ENCODE results near the gene SASH1. TPM values are rescaled to one million over a fixed set of nuclear protein-coding genes. Genes with fewer than 3 reads are reported as not detected.

SASH1 gene
- total RNA-seq, 1 experiment from 2014 or later, result 19.2 TPM

- H3K4me1 ChIP-seq (ENCODE audit: insufficient read depth, low read length, poor library complexity, severe bottlenecking), result peaks cover 41% of the 10 kb centered on the region
- TF ChIP-seq CTCF (conservative IDR thresholded peaks at IDR 0.05; ENCODE audit: low read depth, low read length) (no peak), EZH2 (IDR thresholded peaks at IDR 0.05; ENCODE audit: borderline replicate concordance, low read depth, low read length, poor library complexity, severe bottlenecking) (no peak)
- H3K9me3 ChIP-seq (ENCODE audit: low read depth, low read length, poor library complexity, severe bottlenecking), result no peaks in the 10 kb centered on the region
- no peak overlapping the region for H3K4me3 ChIP-seq (ENCODE audit: low read depth, low read length, poor library complexity, severe bottlenecking)
- H3K27ac ChIP-seq (ENCODE audit: low read depth, low read length, poor library complexity, severe bottlenecking), result no peak overlapping the region
- no peaks in the 10 kb centered on the region for H3K27me3 ChIP-seq (replicated peaks; ENCODE audit: insufficient read depth, low read depth, low read length, poor library complexity)
- BruUV-seq (replicated peaks), result no TSS peak
- H3K36me3 ChIP-seq (ENCODE audit: insufficient read depth, low read length, poor library complexity, severe bottlenecking), result no peaks in the 10 kb centered on the region
- no peak for DNase-seq (ENCODE audit: low spot score)
- intact Hi-C loops (cut with micrococcal nuclease; ENCODE audit: unreplicated experiment), result loop anchor here (10.0 kb wide), 1 partner anchor 162 kb away; no protein-coding TSS in a partner anchor
- ChIA-PET POLR2A (ENCODE audit: low non-redundant PET) (no interaction called here), CTCF (no interaction called here)
Observed at GRCh38 chr6:148346681-148347440, 4.2 kb downstream of the SASH1 start.

GRCh38 chr6:148347441-148348054 is 4.9 kb downstream of the SASH1 start:
- no peak for DNase-seq (ENCODE audit: low spot score)
- H3K9me3 ChIP-seq (ENCODE audit: low read depth, low read length, poor library complexity, severe bottlenecking), result no peaks in the 10 kb centered on the region
- no TSS peak for BruUV-seq (replicated peaks)
- no peak overlapping the region for H3K4me3 ChIP-seq (ENCODE audit: low read depth, low read length, poor library complexity, severe bottlenecking)
- no peaks in the 10 kb centered on the region for H3K27me3 ChIP-seq (replicated peaks; ENCODE audit: insufficient read depth, low read depth, low read length, poor library complexity)
- intact Hi-C loops (cut with micrococcal nuclease; ENCODE audit: unreplicated experiment), result loop anchor here (10.0 kb wide), 1 partner anchor 163 kb away; no protein-coding TSS in a partner anchor
- TF ChIP-seq CTCF (conservative IDR thresholded peaks at IDR 0.05; ENCODE audit: low read depth, low read length), result no peak
- TF ChIP-seq EZH2 (IDR thresholded peaks at IDR 0.05; ENCODE audit: borderline replicate concordance, low read depth, low read length, poor library complexity, severe bottlenecking), result no peak
- no peaks in the 10 kb centered on the region for H3K36me3 ChIP-seq (ENCODE audit: insufficient read depth, low read length, poor library complexity, severe bottlenecking)
- ChIA-PET POLR2A (ENCODE audit: low non-redundant PET) (no interaction called here), CTCF (no interaction called here)
- peaks cover 36% of the 10 kb centered on the region for H3K4me1 ChIP-seq (ENCODE audit: insufficient read depth, low read length, poor library complexity, severe bottlenecking)
- no peak overlapping the region for H3K27ac ChIP-seq (ENCODE audit: low read depth, low read length, poor library complexity, severe bottlenecking)

- Histone ChIP-seq H3K27me3 (replicated peaks; ENCODE audit: insufficient read depth, low read depth, low read length, poor library complexity) (no peaks in the 10 kb centered on the region), H3K4me3 (ENCODE audit: low read depth, low read length, poor library complexity, severe bottlenecking) (no peak overlapping the region), H3K9me3 (ENCODE audit: low read depth, low read length, poor library complexity, severe bottlenecking) (no peaks in the 10 kb centered on the region), H3K27ac (ENCODE audit: low read depth, low read length, poor library complexity, severe bottlenecking) (no peak overlapping the region), H3K36me3 (ENCODE audit: insufficient read depth, low read length, poor library complexity, severe bottlenecking) (no peaks in the 10 kb centered on the region), H3K4me1 (ENCODE audit: insufficient read depth, low read length, poor library complexity, severe bottlenecking) (peaks cover 36% of the 10 kb centered on the region)
- BruUV-seq (replicated peaks), result no TSS peak
- ChIA-PET CTCF (no interaction called here), POLR2A (ENCODE audit: low non-redundant PET) (no interaction called here)
- no peak for DNase-seq (ENCODE audit: low spot score)
- intact Hi-C loops (cut with micrococcal nuclease; ENCODE audit: unreplicated experiment), result loop anchor here (10.0 kb wide), 1 partner anchor 164 kb away; no protein-coding TSS in a partner anchor
- TF ChIP-seq CTCF (conservative IDR thresholded peaks at IDR 0.05; ENCODE audit: low read depth, low read length) (no peak), EZH2 (IDR thresholded peaks at IDR 0.05; ENCODE audit: borderline replicate concordance, low read depth, low read length, poor library complexity, severe bottlenecking) (no peak)
Observed at GRCh38 chr6:148348335-148348734, 5.7 kb downstream of the SASH1 start.

Measured in A673 (cell line).